C4-2B (cell line): ENCODE data around the gene PVALEF.

Experiments
- CTCF ChIP-seq: fragments of 450-650 bp; conservative IDR thresholded peaks from 2 replicates; pipeline ENCODE4 v1.5.1; 2017; ENCODE audit warnings: mild to moderate bottlenecking
- ZFX ChIP-seq: fragments of 450-650 bp; IDR thresholded peaks from 2 replicates; pipeline ENCODE4 v1.6.1; 2017

- TF ChIP-seq CTCF = no peak
- TF ChIP-seq ZFX = no peak
Observed at GRCh38 chr17:81208651-81209050, 43.3 kb downstream of the PVALEF start.
